Ovary (tissue), 3 donors: ENCODE results near the gene CYTH1.

Experiments used
- CTCF ChIP-seq, 3 donors: fragments of 450-650 bp in 2 of 3; fragments of 200-600 bp in 1 of 3; IDR thresholded peaks; one replicate each; pipeline versions ENCODE4 v1.5.1 to v1.8.0; 2016 to 2022; ENCODE audit warnings: antibody characterized with exemption in 3 of 3, mild to moderate bottlenecking in 1 of 3
- POLR2A ChIP-seq: fragments of 450-650 bp; IDR thresholded peaks from one replicate; pipeline ENCODE4 v1.6.1; 2017; ENCODE audit warnings: antibody characterized with exemption, mild to moderate bottlenecking, moderate library complexity
- donor health status: DM: no; HTN: no; CAD: no.

DNA sequence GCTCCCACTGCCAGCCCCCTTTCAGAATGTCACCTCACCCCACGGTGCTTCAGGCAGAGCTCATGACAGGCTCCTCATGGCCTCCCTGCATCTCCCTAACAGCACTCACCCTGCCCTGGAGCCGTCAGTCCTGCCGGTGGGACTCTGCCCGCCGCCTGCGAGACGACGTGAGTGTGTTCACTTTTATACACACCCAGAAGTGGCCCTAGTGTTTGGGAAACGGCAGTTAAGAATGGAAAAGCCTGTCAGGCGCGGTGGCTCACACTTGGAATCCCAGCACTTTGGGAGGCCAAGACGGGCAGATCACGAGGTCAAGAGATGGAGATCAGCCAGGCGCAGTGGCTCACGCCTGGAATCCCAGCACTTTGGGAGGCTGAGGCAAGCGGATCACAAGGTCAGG is 12.3 kb upstream of the CYTH1 start:
- no peak for TF ChIP-seq CTCF (IDR thresholded peaks at IDR 0.05)
- TF ChIP-seq POLR2A: no peak
